ENCODE results near the gene TRIM13.
"Not testable (repeated sequence)": the region's sequence is repeated elsewhere in the genome, so short reads cannot be mapped to it uniquely, and the experiment has no call there.

The TRIM13 gene

DNA sequence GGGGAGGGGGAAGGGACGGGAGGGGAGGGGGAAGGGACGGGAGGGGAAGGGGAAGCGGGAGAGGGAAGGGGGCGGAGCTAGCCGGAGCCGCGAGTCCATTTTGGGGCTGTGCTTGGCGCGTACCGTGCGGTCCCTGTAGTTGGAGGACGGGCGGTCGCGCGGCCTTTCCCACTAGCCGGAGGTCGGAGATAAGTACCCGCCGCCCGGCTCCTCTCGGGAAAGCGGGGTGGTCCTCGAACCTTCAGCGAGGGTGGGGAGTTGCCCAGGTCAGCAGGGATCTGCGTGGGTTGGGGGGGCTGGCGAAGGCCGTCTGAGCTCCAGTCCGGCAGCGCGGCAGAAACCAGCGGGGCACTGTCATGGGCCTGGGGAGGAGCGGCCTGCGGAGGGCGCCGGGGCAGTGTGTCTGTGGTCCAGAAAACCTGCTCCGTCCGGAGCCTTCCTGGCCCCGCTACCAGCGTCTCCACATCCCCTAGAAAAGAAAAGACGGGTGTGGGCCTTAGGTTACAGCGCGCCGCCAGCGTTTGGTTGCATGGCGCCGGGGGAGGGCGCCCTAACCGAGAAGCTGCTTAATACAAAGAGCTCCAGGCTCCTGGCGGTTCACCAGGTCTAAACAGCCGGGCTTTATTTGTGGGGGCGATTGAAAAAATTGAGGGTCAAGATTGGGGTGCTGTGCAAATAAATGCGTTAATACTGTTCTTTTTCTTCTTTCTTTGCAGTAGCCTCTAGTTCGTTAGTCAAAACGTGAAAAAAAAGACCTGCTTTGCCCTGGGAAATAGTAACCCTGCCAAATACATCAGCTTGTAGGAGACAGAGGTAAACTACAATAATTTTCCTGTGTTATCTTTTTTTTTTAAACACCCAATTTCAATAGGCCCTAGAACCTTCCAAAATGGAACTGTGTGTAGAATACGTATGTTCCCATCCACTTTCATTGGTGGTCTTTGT is at the start of gene TRIM13:
TSS of gene TRIM13 (plus strand) at position 92 of the 945 bp plus-strand sequence. CDS start 14,899 bp downstream, outside the sequence.
- H3K27ac ChIP-seq, result peak within 1 kb of the TSS; percentile 92
- peak; percentile 71 for TF ChIP-seq ZFX (IDR thresholded peaks at IDR 0.05)
- peak; percentile 88 for TF ChIP-seq CTCF (conservative IDR thresholded peaks at IDR 0.05)

- not testable (repeated sequence) for H3K27ac ChIP-seq
Measured at GRCh38 chr13:49948777-49949270, 48.0 kb upstream of the TRIM13 start.

DNA sequence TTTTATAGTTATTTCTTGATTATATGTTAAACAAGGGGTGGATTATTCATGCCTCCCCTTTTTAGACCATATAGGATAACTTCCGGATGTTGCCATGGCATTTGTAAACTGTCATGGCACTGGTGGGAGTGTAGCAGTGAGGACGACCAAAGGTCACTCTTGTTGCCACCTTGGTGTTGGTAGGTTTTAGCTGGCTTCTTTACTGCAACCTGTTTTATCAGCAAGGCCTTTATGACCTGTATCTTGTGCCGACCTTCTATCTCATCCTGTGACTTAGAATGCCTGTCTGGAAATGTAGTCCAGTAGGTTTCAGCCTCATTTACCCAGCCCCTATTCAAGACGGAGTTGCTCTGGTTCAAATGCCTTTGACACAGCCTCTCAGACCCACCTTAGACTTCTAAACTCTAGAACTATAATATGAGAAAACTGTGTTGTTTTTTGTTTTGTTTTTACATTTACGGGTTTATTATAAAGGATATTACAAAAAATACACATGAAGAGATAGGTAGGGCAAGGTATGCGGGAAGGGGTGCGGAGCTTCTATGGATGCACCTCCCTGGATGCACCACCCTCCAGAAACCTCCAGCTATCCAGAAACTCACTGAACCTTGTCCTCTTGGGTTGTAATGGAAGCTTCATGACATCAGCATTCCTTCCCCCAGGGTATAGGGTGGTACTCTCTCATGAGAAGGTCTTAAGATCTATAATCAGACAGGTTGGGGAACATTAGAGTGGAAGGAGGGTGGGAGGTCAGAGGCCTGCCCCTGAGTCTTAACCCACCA is 44.9 kb upstream of the TRIM13 start:
- TF ChIP-seq ZFX (IDR thresholded peaks at IDR 0.05) (no peak), CTCF (conservative IDR thresholded peaks at IDR 0.05) (no peak)
- no peak overlapping the region for H3K27ac ChIP-seq

- no peak for TF ChIP-seq ZFX (IDR thresholded peaks at IDR 0.05)
- TF ChIP-seq CTCF (conservative IDR thresholded peaks at IDR 0.05), result no peak
- no peak overlapping the region for H3K27ac ChIP-seq
Measured at GRCh38 chr13:49953560-49953959, 43.3 kb upstream of the TRIM13 start.

DNA sequence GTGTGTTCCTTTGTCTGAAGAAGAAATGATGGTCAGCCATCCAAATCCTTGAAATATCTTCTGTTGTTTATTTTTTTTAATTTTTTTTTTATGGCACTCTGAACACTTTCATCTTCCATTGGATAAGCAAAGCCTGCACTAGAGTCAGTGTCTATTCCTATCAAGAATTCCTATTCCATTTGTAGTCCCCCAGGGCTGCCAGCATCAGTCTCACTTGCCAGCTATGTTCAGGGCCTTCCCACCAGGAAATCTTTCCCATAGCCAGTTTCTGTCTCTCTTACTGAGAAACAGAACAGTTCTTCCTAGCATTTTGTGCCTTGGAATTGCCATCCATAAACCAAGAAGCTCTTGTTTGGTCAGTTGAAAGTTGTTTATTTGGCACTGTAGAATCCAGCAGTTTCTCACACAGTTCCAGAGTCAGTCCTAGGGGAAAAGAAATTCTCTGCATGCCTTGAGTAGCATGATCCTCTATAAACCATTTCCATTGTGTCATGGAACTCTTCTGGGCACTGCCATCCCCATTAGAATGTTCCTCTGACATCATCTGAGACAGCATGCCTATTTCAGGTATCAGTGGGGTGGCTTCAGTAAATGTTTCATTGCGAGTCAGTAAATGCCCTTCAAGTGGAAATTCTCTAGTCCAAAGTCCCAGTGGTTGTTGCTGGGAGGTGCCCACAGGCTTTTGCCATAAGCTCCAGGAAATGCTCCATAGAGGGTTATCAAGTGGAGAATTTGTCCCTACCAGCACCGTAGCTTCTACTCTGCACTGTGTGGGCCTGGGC is 42.0 kb upstream of the TRIM13 start:
- no peak overlapping the region for H3K27ac ChIP-seq
- no peak for TF ChIP-seq CTCF (conservative IDR thresholded peaks at IDR 0.05)
- TF ChIP-seq ZFX (IDR thresholded peaks at IDR 0.05), result no peak

GRCh38 chr13:49956131-49956530 is 40.7 kb upstream of the TRIM13 start:
- H3K27ac ChIP-seq, result no peak overlapping the region
- no peak for TF ChIP-seq ZFX (IDR thresholded peaks at IDR 0.05)
- no peak for TF ChIP-seq CTCF (conservative IDR thresholded peaks at IDR 0.05)

DNA sequence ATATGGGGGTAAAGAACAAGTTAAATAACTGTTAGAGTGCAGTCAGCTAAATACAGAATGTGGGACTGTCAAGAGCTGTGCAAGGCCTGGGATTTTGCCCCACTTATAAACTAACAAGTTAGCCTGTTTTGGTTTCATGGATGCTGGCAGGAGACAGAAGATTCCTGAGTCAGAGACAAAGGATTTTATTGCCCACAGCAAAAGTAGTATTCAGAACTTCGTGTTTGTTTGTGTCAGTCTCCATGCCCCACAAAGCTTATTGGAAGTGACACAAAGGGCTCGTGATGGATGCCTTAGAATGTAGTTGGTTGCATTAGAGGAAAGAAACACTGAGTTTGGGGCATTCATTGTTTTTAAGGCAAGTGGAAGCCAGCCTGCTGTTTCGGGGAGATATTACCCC is 38.5 kb upstream of the TRIM13 start:
- H3K27ac ChIP-seq, result no peak overlapping the region

More for the DNA sequence above, 38.5 kb upstream of the TRIM13 start:
- TF ChIP-seq ZFX (IDR thresholded peaks at IDR 0.05) (no peak), CTCF (conservative IDR thresholded peaks at IDR 0.05) (no peak)

Data from C4-2B (cell line).